ENCODE data around the gene CARM1. TPM values are rescaled to one million over a fixed set of nuclear protein-coding genes. Genes with fewer than 3 reads are reported as not detected.

The CARM1 gene
- total RNA-seq, 4 donors from 2014 or later, result 19.8 to 24.9 (median 21.2) TPM

DNA sequence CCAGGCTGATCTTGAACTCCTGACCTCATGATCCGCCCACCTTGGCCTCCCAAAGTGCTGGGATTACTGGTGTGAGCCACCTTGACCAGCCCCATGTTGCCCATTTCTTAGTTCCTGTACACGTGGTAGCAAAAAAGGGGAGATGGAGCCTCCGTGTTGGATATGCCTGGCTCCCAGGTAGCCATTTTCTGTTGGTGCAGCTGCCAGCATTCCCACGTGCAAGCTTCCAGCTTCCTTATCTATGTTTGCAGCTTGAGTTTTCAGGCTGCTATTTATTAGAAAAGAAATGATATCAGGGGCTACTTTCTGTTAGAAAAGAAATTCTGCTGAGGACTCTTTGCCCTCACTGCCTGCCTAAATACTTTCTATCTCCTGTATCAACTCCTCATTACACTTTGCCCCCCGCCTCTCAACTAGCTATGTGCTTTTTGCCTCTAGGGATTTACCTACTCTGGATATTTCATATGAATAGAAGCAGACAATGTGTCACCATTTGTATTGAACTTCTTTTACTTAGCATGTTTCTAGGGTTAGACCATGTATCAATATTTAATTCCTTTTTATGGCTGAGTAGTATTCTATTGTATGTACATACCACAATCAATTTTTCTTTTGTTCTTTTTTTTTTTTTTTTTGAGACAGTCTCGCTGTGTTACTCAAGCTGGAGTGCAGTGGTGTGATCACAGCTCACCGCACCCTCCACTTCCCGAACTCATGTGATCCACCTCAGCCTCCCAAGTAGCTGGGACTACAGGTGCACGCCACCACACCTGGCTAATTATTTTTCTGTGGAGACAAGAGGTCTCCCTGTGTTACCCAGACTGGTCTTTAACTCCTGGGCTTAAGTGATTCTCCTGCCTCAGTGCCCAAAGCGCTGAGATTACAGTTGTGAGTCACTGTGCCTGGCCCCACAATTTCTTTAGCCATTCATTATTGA is 32.0 kb upstream of the CARM1 start:
- WGBS, 2 donors, result 86 to 90% methylated on average over 10 of the region's 10 CpGs
- intact Hi-C loops (cut with DNase I; ENCODE audit: low total_unique reads), result no loop called here
- no peak overlapping the region for H3K4me3 ChIP-seq (ENCODE audit: low read depth, poor library complexity, severe bottlenecking)
- DNase-seq (ENCODE audit: low spot score in 2 of 2), result no peak
- TF ChIP-seq CTCF (IDR thresholded peaks at IDR 0.05) (no peak), POLR2A (IDR thresholded peaks at IDR 0.05) (no peak)

DNA sequence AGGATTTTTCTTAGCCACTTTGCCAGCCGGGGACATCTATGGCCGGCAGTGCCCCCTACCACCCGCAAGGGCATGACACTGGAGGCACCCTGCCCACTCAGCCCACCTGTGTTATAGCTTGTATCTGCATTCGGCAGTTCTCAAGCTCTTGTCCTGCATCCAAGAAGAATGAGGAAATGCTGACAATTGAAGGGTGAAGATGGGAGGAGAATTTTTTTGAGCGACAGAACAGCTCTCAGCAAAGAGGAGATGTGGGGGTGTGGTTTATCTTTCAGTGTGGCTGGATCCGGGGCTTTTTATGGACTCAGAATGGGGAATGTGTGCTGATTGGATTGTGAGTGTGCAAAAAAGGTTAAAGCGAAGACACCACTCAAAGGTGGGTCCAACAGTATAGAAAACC is 28.6 kb upstream of the CARM1 start:
- WGBS, 2 donors, result 82 to 87% methylated on average over 7 of the region's 7 CpGs
- TF ChIP-seq POLR2A (IDR thresholded peaks at IDR 0.05) (no peak), CTCF (IDR thresholded peaks at IDR 0.05) (no peak)
- intact Hi-C loops (cut with DNase I; ENCODE audit: low total_unique reads), result no loop called here
- no peak for DNase-seq (ENCODE audit: low spot score in 2 of 2)
- no peak overlapping the region for H3K4me3 ChIP-seq (ENCODE audit: low read depth, poor library complexity, severe bottlenecking)

DNA sequence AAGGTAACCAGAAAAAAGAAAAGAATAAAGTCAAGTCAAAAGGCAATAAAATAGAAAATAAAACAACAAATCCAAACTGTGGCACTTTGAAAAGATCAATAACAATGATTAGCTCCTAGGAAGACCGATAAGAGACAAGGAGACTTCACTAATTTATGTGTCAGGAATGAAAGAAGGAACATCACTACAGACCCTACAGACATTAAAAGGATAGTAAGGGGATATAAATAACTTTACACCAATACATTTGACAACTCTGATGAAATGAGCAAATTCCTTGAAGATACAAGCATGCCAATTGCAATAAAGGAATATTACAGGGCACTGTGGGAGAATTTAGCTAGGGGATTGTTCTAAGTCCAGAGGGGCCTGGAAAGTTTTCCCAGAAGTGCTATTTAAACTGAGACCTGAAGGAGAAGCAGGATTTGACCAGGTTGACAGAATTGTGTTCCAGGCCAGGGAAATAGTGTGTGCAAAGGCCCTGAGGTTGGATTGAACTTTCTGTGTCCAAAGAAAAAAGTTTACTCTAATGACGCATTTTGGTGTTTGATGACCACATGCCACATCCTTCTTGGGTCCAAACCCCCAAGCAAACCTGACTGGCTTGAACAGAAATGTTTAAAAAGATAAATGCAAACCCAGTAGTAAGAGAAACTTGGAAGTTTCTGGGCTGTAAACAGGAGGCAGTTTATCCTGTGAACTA is 24.7 kb upstream of the CARM1 start:
- 87 to 89% methylated on average over 2 of the region's 2 CpGs for WGBS, 2 donors
- DNase-seq (ENCODE audit: low spot score in 2 of 2), result no peak
- TF ChIP-seq CTCF (IDR thresholded peaks at IDR 0.05) (no peak), POLR2A (IDR thresholded peaks at IDR 0.05) (no peak)
- intact Hi-C loops (cut with DNase I; ENCODE audit: low total_unique reads), result no loop called here
- H3K4me3 ChIP-seq (ENCODE audit: low read depth, poor library complexity, severe bottlenecking), result no peak overlapping the region

- intact Hi-C loops (cut with DNase I; ENCODE audit: low total_unique reads), result no loop called here
- WGBS, 2 donors, result 30 to 49% methylated on average over 11 to 14 of the region's 14 CpGs
- DNase-seq (ENCODE audit: low spot score in 2 of 2), result no peak
- TF ChIP-seq POLR2A (IDR thresholded peaks at IDR 0.05) (no peak), CTCF (IDR thresholded peaks at IDR 0.05) (no peak)
- H3K4me3 ChIP-seq (ENCODE audit: low read depth, poor library complexity, severe bottlenecking), result no peak within 1 kb of the TSS
These were observed 23.0 kb upstream of the CARM1 start, which contains the start of gene C19orf38 for GRCh38 chr19:10848230-10848856. C19orf38 (plus strand) TSS chr19:10848415; CDS start chr19:10848509, 94 bp downstream.

DNA sequence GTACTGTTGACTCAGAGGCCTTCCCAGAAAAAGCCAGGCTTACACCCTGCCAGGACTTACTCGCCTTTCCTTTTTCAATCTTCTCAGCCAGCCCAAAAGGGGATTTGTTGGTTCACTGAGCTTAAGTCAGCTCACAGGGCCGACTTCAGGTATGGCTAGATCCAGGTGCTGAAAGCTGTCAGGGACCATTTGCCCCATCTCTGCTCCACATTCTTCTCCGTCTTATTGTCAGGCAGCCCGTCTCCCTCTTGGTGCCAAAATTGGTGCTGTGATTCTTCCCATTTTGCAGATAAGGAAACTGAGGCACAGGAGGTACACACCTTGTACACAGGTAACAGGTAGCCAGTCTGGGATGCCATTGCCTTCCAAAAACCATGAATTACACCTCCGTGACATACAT is 20.7 kb upstream of the CARM1 start:
- no peak overlapping the region for H3K4me3 ChIP-seq (ENCODE audit: low read depth, poor library complexity, severe bottlenecking)
- DNase-seq (ENCODE audit: low spot score in 2 of 2), result no peak
- intact Hi-C loops (cut with DNase I; ENCODE audit: low total_unique reads), result no loop called here
- WGBS, 2 donors, result 91 to 95% methylated on average over 5 of the region's 5 CpGs
- no peak for TF ChIP-seq POLR2A (IDR thresholded peaks at IDR 0.05)
- TF ChIP-seq CTCF (IDR thresholded peaks at IDR 0.05), result no peak
